NCI-H774 (cell line): ENCODE results near the gene TRANK1.

ENCODE experiments used
- DNase-seq: peaks from one replicate; lab custom pipeline; 2025; lab: John Stamatoyannopoulos, UW

The TRANK1 gene

DNA sequence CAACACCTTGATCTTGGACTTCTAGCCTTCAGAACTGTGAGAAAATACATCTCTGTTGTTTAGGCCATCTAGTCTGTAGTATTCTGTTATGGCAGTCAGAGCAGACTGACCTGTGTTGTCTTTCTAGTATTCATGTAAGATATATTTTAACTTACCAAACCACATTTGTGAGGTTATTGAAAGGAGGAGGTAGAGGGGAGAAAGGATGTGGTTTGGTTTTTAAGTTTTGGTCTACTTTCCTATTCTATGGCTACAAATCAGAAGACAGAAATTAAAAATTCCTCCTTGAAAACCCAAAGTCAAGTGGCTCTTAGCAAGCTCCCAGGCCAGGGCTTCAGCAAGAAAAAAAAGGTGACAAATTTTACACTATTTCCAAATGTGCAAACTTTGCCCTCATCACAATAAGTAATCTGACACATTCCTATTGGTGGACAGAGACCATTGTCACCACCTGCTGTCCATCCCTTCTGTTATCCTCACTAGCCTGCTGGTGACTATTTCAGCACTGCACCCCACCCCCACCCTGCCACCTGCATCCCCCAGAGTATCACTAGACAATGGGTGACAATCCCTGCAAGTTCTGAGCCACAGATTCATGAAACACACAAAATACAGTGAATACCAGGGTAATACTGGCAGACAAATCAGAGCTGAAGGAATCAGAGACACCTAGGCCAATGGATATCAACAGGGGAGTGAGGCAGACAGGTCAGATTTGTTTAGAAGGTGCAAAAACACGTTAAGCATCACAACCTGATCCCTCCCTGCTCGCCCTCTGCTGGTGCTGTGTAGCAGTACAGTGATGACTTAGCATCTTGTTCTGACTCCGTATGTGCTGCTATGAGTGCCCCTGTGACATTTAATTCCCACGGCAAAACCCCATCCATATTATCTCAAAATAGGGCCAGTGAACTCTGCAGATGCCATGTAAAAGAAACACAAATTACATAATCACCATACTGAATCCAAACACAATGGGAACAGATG, 101.5 kb downstream of the TRANK1 start:
- DNase-seq: no peak

DNA sequence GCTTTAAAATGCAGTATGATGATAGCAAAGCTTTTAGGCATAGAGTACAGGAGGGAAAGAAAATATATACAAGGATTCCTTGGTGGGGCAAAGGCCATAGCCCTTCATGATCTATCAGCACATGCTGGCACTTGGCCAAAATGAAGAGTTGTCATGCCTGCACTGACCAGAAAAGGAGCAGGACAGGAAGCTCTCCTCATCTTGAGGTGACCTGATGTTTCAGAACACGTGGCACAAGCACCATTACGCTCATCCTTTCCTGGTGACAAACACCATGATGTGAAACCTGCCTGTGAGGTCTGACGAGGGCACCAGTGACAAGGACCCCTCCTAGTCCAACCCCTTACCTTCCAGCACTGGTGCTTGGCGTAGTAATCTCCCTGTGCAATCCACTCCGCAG, 102.6 kb downstream of the TRANK1 start:
- no peak for DNase-seq

- no peak for DNase-seq
Measured at GRCh38 chr3:36840453-36840921, 104.4 kb downstream of the TRANK1 start.

- DNase-seq: no peak
Measured at GRCh38 chr3:36837089-36837488, 107.8 kb downstream of the TRANK1 start.

DNA sequence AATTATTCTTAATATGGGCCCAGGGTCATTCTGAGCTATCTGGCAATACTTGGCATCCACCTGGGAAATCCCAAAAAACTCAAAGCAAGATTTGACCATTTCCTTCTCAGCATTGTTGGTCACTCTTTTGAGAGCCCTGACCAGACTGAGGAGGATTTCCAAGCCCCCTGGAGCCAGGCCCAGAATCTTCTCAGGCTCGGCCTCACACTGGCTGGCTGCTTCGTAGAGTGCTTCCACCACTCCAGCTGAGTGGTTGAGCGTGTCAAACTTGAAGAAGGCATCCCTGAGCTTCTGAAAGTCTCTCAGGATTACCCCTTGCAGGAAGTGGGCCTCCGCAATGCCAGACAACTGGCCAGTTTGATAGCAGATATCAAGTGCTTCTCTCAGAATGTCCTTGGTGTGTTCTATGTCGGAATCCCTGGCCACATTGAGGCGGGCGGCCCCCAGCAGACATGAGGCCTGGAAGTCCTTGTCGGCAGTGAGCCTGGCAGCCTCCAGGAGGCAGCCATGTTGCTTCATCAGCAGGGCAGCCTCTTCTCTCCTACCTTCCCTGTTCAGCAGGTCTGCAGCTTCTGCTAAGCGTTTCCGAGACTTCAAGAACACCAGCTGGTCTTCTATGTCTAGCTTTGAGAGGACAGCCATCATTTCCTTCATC, 111.6 kb downstream of the TRANK1 start:
- DNase-seq: no peak

DNA sequence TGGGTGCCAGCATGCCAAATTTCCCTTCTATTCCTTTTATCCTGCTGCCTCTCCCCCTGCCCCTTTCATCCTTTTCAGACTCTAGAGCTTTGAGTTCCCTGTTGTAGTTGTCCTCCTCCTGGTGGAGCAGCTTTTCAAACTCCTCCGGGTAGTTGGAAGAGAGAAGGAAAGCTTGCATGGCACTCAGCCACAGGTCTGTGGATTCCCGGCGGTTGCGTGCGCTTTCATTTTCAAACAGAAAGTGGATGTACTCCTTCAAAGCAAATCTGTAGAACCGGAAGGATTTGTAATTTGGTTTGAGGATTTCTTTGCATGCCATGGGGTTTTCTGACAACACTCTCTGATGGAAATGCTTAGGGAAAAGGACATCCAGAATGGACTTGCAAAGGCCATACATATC, 112.4 kb downstream of the TRANK1 start:
- DNase-seq: no peak

DNA sequence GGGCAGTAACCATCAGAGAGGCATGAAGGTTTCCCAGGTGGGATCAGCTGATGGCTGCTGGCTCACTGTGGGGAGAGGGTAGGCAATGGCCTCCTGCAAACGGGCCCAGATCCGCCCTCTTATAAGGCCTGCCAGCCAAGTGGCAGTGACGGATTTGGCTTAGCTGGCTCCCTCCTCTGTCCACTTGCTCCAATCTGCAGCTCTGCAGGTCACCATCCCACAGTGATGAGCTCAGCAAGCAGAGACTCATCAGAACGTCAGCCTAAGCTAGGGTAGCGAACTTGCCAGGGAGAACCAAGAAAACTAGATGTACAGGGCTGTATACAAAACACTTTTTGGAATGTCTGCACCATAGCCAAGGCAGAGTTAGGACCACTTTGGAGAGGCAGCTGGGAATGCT, 117.7 kb downstream of the TRANK1 start:
- DNase-seq: no peak

GRCh38 chr3:36826240-36826639, 118.6 kb downstream of the TRANK1 start:
- no peak for DNase-seq

DNA sequence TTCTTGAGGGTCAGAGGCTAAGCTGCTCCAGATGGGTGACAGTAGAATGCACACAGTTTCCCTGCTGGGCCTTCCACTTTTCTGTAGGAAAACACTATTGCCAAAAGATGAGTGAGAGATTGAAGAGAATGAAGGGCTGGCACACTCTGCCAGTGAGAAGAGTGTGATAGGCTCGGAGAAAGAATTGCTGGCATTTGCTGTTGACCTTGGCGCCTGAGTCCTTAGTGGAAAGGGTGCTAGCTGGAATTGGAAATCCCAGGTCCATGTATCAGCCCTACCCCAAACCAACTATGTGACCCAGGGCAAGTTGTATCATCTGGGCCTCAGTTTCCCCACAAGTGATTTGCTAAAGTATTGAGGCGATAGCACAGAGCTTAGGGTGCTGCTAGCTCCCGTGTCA, 120.4 kb downstream of the TRANK1 start:
- DNase-seq: no peak

GRCh38 chr3:36823806-36824205, 121.0 kb downstream of the TRANK1 start:
- DNase-seq: no peak

GRCh38 chr3:36820083-36820482, 124.8 kb downstream of the TRANK1 start:
- no peak for DNase-seq

DNA sequence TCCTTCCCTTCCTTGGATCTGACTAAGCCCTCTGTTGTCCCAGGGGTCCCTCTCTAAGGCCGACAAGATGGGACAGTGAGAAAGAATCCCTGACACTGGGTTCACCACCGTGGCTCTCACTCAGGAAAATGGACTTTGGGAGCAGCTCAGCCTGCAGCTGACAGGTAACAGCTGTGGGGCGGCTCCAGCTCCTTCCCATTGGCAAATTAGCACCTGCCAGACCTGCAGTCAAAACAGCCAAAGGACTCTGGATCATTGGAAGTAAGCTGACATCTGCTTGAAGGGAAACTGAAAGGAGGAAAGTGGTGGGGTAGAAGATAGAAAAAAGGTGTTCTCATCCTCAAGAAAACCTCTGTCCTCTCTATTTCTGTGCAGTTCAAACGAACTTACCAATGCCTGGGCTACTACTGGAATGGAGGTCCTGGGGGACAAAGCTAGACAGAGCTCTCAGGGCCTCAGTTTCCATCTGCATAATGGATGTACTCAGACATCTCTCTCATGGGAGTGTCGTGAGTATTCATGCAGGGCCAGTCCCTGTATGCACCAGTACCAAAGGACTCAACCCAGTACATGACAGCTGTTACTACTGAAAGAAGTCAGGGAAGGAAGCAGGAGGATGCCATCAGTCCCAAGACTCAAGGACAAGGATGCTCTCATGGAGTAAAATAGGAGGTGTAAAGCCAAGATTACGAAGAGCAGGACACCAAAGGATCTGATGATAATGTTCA, 126.9 kb downstream of the TRANK1 start:
- DNase-seq: no peak

DNA sequence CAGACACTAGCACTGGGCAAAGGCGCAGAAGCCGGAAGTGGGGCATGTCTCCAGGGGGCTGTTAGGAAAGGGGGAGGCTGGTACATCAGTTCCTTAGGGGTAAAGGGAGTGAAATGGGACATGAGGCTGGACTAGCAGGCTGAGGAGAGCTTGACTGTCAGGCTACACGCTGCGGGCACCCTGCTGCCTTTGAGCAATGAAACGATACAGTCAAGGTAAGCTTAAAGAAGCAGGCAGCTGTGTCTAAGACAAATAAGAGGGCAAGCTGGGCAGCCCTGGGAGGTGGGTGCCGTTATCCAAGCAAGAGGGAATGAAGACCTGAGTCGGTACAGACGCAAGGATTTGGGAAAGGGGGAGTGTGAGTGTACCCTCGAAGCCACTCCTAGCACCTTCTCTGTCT, 129.5 kb downstream of the TRANK1 start:
- no peak for DNase-seq

GRCh38 chr3:36814776-36815175, 130.1 kb downstream of the TRANK1 start:
- DNase-seq: no peak

- DNase-seq: no peak
Measured at GRCh38 chr3:36814066-36814717, 130.7 kb downstream of the TRANK1 start.

DNA sequence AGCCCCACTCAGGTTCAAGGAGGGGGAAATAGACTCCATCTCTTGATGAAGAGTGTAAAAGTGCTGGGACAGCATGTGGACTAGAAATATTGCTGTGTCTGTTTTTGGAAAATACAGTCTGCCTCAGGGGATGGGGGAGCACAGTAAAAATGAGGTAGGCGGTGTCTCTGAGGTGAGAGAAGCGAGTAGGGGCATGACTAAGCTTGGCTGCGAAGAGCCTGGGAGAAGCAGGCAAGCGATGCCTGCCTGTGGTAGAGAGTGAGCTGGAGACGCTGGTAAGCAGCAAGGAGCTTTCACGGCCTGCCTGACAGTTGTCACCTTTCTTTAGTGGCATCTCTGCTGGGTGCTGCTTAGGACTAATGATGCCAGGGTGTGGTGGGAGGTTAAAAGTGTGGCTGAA, 131.5 kb downstream of the TRANK1 start:
- no peak for DNase-seq

DNA sequence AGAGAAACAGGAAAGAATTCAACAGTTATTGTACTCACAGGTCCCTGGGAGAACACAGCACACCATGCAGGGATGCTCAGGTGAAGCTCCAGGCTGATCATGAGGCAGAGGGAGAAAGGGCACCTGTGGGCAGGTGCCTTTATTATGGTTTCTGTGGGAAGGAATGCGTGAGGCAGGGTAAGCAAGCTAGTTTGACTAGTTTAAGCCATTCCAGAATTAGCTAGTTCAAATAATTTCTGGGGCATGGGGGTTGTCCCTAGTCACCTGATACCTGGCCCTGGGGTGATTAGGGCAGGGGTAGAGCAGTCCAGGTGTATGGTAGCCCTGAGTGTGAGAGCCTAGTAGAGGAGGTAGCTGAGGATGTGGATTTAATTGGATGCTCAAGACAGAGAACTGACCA, 132.6 kb downstream of the TRANK1 start:
- no peak for DNase-seq

DNA sequence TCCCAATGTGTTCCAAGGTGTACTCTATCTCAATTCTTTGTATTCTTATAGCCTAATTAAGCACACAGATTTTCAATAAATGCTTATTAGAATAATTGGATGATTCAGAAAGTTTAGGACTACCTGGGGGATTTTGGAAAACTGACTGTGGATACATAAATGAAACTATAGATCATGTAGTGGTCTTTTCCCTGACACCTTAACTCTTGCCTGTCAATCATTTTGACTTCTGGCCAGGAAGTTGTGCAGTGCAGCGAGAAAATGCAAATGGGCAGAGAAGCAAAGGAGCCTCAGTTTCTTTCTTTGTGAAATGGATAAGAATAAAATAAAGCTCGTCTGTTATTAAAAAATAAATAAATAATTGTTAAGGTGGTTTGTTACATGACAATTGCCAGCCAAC, 133.1 kb downstream of the TRANK1 start:
- no peak for DNase-seq

DNA sequence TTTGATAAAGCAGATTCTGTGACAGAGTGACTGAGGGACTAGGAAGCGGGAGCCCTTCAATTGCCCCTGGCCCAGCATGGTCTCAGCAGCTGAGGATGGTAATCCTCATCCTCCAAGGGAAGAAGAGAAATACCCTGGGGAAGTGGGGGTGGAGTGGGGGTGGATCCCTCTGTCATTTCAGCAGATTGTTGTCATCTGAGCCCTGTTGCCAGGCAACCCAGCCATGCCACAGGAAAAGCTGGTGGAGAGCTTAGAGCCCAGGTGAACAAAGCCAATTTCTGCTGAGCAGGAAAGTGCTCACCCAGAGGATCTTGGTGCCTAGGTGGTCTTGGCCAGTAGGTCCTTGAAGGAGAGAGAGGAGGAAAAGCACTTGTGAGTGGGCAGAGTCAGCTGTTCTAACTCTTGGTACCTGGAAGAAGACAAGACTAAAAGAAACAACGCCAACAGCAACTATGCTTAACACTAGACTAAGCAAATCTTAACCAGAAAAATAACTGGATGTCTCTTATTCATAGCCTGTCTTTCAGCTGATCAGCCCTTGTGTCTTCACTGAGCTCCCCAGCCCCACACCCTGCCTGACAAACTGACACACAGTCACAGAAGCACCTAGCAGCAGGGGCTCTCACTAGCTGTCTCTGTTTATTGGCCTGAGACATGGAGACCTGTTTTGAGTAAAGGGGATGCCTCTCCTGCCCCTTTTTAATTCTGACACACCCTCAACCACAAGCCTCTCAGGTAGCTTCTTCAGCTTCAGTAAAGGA, 140.4 kb downstream of the TRANK1 start:
- peak; percentile 3 for DNase-seq

DNA sequence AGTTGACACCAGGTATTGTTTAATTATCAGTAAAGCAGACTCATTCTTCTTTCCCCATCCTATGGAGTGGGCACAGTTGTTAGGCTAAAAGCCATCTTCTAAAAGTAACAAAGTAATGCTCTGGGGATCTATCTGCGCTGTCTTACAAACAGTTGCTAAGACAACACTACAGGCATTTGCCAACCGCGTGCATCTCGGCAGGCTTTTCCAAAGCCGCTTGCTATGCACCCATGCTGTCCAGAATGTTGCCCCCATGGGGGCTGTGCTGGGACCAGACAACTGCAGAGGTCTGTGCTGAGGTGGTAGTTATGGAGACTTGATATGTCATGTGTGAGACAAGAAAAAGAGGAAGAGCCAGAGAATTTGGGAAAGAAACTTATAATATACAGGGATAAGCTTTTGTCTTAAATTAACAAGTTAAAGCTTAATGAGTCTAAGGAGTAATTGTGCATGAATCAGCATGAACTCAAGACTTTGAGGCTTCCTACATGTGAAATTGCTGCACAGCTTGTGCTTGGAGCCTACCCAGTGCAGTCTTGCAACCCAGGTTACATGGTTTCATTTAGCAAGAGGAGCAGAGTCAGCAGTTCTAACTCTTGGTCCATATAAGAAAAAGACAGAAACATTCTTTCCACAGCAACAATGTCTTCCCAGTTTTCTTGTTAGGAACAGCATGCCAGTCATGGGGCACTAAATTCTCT, 141.6 kb downstream of the TRANK1 start:
- DNase-seq: no peak
